ENCODE measurements around the gene CDH4.

The CDH4 gene

GRCh38 chr20:61561111-61561830, 309.2 kb downstream of the CDH4 start:
- DNase-seq (ENCODE audit: low read depth): no peak

GRCh38 chr20:61562491-61562890, 310.4 kb downstream of the CDH4 start:
- DNase-seq (ENCODE audit: low read depth): no peak

- DNase-seq (ENCODE audit: low read depth): no peak
Measured at GRCh38 chr20:61562897-61563504, 310.9 kb downstream of the CDH4 start.

GRCh38 chr20:61564628-61565027, 312.6 kb downstream of the CDH4 start:
- no peak for DNase-seq (ENCODE audit: low read depth)

- DNase-seq (ENCODE audit: low read depth): no peak
Measured at GRCh38 chr20:61565791-61566190, 313.7 kb downstream of the CDH4 start.

GRCh38 chr20:61566691-61567090, 314.6 kb downstream of the CDH4 start:
- DNase-seq (ENCODE audit: low read depth): no peak

- DNase-seq (ENCODE audit: low read depth): no peak
Measured at GRCh38 chr20:61567204-61567603, 315.1 kb downstream of the CDH4 start.

GRCh38 chr20:61569825-61570224, 317.8 kb downstream of the CDH4 start:
- DNase-seq (ENCODE audit: low read depth): no peak

GRCh38 chr20:61570646-61571195, 318.7 kb downstream of the CDH4 start:
- no peak for DNase-seq (ENCODE audit: low read depth)

- no peak for DNase-seq (ENCODE audit: low read depth)
Measured at GRCh38 chr20:61571221-61571620, 319.2 kb downstream of the CDH4 start.

- no peak for DNase-seq (ENCODE audit: low read depth)
Measured at GRCh38 chr20:61571916-61572711, 320.1 kb downstream of the CDH4 start.

GRCh38 chr20:61572789-61573188, 320.7 kb downstream of the CDH4 start:
- no peak for DNase-seq (ENCODE audit: low read depth)

GRCh38 chr20:61573415-61574305, 321.6 kb downstream of the CDH4 start:
- no peak for DNase-seq (ENCODE audit: low read depth)

GRCh38 chr20:61575151-61575937, 323.3 kb downstream of the CDH4 start:
- peak; percentile 8 for DNase-seq (ENCODE audit: low read depth)

GRCh38 chr20:61576372-61576771, 324.3 kb downstream of the CDH4 start:
- no peak for DNase-seq (ENCODE audit: low read depth)

GRCh38 chr20:61577065-61577464, 325.0 kb downstream of the CDH4 start:
- no peak for DNase-seq (ENCODE audit: low read depth)

GRCh38 chr20:61579908-61580307, 327.8 kb downstream of the CDH4 start:
- DNase-seq (ENCODE audit: low read depth): no peak

- DNase-seq (ENCODE audit: low read depth): no peak
Measured at GRCh38 chr20:61580958-61581824, 329.1 kb downstream of the CDH4 start.

GRCh38 chr20:61581825-61582188, 329.7 kb downstream of the CDH4 start:
- DNase-seq (ENCODE audit: low read depth): no peak

Data from EH (cell line).